ENCODE measurements around the gene DES. TPM values are rescaled to one million over a fixed set of nuclear protein-coding genes. Genes with fewer than 3 reads are reported as not detected.

Gene DES
- total and polyA plus RNA-seq, 2 experiments from 2014 or later: 1.3 to 2.0 TPM

GRCh38 chr2:219440388-219441256 lies 22.4 kb downstream of the DES start:
- Histone ChIP-seq H4K20me1 (replicated peaks; ENCODE audit: insufficient read depth) (no peaks in the 10 kb centered on the region), H3K4me3 (peak overlapping the region; percentile 71), H3K4me2 (peak overlapping the region; percentile 86), H3K9me2 (ENCODE audit: insufficient read depth) (no peaks in the 10 kb centered on the region), H3K27ac (ENCODE audit: low read depth) (no peak overlapping the region), H3K36me3 (ENCODE audit: insufficient read depth) (no peaks in the 10 kb centered on the region), H2AFZ (no peak overlapping the region), H3K79me2 (replicated peaks; ENCODE audit: insufficient read depth) (no peaks in the 10 kb centered on the region), H3F3A (replicated peaks; ENCODE audit: low read depth) (no peaks in the 10 kb centered on the region), H3K4me1 (ENCODE audit: insufficient read depth) (peaks cover 4% of the 10 kb centered on the region; the same call in 1 of the 2 replicates), H3K27me3 (ENCODE audit: insufficient read depth) (peaks cover 65% of the 10 kb centered on the region)
- no peak for DNase-seq (ENCODE audit: low spot score)
- no peaks in the 10 kb centered on the region for H3K36me3 Mint-ChIP-seq (ENCODE audit: low read depth)
- H3K27ac Mint-ChIP-seq: no peak overlapping the region
- TF ChIP-seq, protein P1, sequence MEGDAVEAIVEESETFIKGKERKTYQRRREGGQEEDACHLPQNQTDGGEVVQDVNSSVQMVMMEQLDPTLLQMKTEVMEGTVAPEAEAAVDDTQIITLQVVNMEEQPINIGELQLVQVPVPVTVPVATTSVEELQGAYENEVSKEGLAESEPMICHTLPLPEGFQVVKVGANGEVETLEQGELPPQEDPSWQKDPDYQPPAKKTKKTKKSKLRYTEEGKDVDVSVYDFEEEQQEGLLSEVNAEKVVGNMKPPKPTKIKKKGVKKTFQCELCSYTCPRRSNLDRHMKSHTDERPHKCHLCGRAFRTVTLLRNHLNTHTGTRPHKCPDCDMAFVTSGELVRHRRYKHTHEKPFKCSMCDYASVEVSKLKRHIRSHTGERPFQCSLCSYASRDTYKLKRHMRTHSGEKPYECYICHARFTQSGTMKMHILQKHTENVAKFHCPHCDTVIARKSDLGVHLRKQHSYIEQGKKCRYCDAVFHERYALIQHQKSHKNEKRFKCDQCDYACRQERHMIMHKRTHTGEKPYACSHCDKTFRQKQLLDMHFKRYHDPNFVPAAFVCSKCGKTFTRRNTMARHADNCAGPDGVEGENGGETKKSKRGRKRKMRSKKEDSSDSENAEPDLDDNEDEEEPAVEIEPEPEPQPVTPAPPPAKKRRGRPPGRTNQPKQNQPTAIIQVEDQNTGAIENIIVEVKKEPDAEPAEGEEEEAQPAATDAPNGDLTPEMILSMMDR (conservative IDR thresholded peaks at IDR 0.05; ENCODE audit: low read depth in 2 of 2): no peak
- no peak for TF ChIP-seq POLR2AphosphoS5 (IDR thresholded peaks at IDR 0.05; ENCODE audit: low read depth)
- no peak for TF ChIP-seq ETS1 (IDR thresholded peaks at IDR 0.05)
- TF ChIP-seq ZNF114 (CRISPR knock-in tag; IDR thresholded peaks at IDR 0.05): no peak
- no peak for TF ChIP-seq STAT1 (IDR thresholded peaks at IDR 0.05; ENCODE audit: unreplicated experiment)
- no peak for TF ChIP-seq ZNF331 (CRISPR knock-in tag; IDR thresholded peaks at IDR 0.05; ENCODE audit: low read depth)
- TF ChIP-seq REST (IDR thresholded peaks at IDR 0.05; ENCODE audit: unreplicated experiment): no peak
- TF ChIP-seq EZH2phosphoT487 (IDR thresholded peaks at IDR 0.05; ENCODE audit: unreplicated experiment): no peak
- TF ChIP-seq JUNB (IDR thresholded peaks at IDR 0.05; ENCODE audit: unreplicated experiment): no peak
- no peak for TF ChIP-seq EZH2 (IDR thresholded peaks at IDR 0.05; ENCODE audit: low read depth, unreplicated experiment)
- no peak for TF ChIP-seq NANOG (IDR thresholded peaks at IDR 0.05; ENCODE audit: borderline replicate concordance)
- no peak for TF ChIP-seq ZNF462 (CRISPR knock-in tag; IDR thresholded peaks at IDR 0.05)
- no peak for TF ChIP-seq CREB1 (CRISPR knock-in tag; IDR thresholded peaks at IDR 0.05; ENCODE audit: low read depth)
- peak overlapping the region; percentile 79 for H3K4me3 Mint-ChIP-seq
- ATAC-seq: no peak
- H3K4me1 Mint-ChIP-seq: peaks cover 24% of the 10 kb centered on the region
- H3K27me3 Mint-ChIP-seq (ENCODE audit: insufficient read depth, low read depth, poor library complexity): peaks cover 29% of the 10 kb centered on the region
- H3K9me3 Mint-ChIP-seq: no peaks in the 10 kb centered on the region
